Panc1 (cell line): Measurements from ENCODE around the gene PACSIN1.

Experiments used
- CTCF ChIP-seq: fragments of 450-650 bp; IDR thresholded peaks from 2 replicates; pipeline ENCODE4 v1.5.1; 2017; ENCODE audit warnings: mild to moderate bottlenecking
- POLR2AphosphoS5 ChIP-seq: IDR thresholded peaks from 2 replicates; pipeline ENCODE4 v1.6.1; 2012; ENCODE audit warnings: mild to moderate bottlenecking, low read depth, low read length, moderate library complexity
- TCF7L2 ChIP-seq: IDR thresholded peaks from 2 replicates; pipeline ENCODE4 v1.6.1; 2011; ENCODE audit warnings: mild to moderate bottlenecking, low read depth, low read length, inconsistent platforms

DNA sequence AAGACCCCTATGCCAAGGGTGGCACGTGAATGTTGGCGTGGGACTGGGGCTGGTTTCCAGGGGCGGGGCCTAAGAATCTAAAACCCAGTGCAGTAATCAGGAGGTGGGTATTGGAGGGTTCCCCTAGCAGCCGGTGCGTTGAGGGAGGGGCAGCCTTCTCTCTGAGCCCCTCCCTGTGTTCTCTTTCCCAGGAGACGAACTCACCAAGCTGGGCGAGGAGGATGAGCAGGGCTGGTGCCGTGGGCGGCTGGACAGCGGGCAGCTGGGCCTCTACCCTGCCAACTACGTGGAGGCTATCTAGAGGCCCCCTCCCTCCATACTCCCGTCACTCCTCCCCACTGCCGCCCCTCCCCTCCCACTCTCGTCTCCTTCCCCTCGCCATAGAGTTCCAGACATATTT lies 66.4 kb downstream of the PACSIN1 start:
- TF ChIP-seq POLR2AphosphoS5 (no peak), CTCF (no peak), TCF7L2 (no peak)
